K562 (cell line): ENCODE measurements around the gene MTPN. TPM values are rescaled to one million over a fixed set of nuclear protein-coding genes. Genes with fewer than 3 reads are reported as not detected.
A peak's percentile ranks its signal among the peaks of the same experiment; 100 is the strongest.

ENCODE experiments used
- ATF1 ChIP-seq, 2 experiments: fragments of 450-650 bp in 1 of 2; IDR thresholded peaks; 2 replicates each; pipeline ENCODE4 v1.6.1; 2016; ENCODE audit warnings: missing compliant biosample characterization in 1 of 2, missing genetic modification characterization in 1 of 2
- CHCHD3 ChIP-seq: fragments of 250-450 bp; sonication (Bioruptor Pico); IDR thresholded peaks from 2 replicates; pipeline ENCODE4 v2.1.2; 2022; ENCODE audit warnings: mild to moderate bottlenecking
- CHD2 ChIP-seq: IDR thresholded peaks from 2 replicates; pipeline ENCODE4 v1.6.1; 2011; ENCODE audit warnings: low read depth, low read length
- DPF2 ChIP-seq: fragments of 450-650 bp; IDR thresholded peaks from 2 replicates; pipeline ENCODE4 v1.6.1; 2016
- FOXK2 ChIP-seq, 2 experiments: fragments of 450-650 bp; IDR thresholded peaks in 1 of 2; conservative IDR thresholded peaks in 1 of 2; 2 replicates each; pipeline ENCODE4 v1.6.1; 2016; ENCODE audit warnings: low read depth in 2 of 2, mild to moderate bottlenecking in 1 of 2
- GTF2B ChIP-seq: IDR thresholded peaks from 2 replicates; pipeline ENCODE4 v1.6.1; 2011; ENCODE audit not compliant: insufficient read length; ENCODE audit errors: extremely low read depth
- PKNOX1 ChIP-seq: fragments of 450-650 bp; IDR thresholded peaks from 2 replicates; pipeline ENCODE4 v1.6.1; 2016
- SMC3 ChIP-seq: conservative IDR thresholded peaks from 2 replicates; pipeline ENCODE4 v1.6.1; 2011; ENCODE audit warnings: low read depth, low read length, improper control_type of control experiment; ENCODE audit not compliant: insufficient read depth
- SREBF2 ChIP-seq: sonication (generic); formaldehyde crosslinking; IDR thresholded peaks from 2 replicates; pipeline ENCODE4 v1.4.0; 2020; ENCODE audit warnings: mild to moderate bottlenecking, missing genetic modification reagents
- SRSF1 ChIP-seq: fragments of 200-400 bp; formaldehyde crosslinking; IDR thresholded peaks from 2 replicates; pipeline ENCODE4 v1.6.1; 2017; ENCODE audit warnings: mild to moderate bottlenecking, low read depth, low read length, moderate library complexity
- SRSF9 ChIP-seq: fragments of 200-400 bp; formaldehyde crosslinking; IDR thresholded peaks from 2 replicates; pipeline ENCODE4 v1.6.1; 2017; ENCODE audit warnings: low read depth, low read length, borderline replicate concordance
- TCF7L2 ChIP-seq: fragments of 150-350 bp; IDR thresholded peaks from 2 replicates; pipeline ENCODE4 v1.6.1; 2016; ENCODE audit warnings: low read depth, mild to moderate bottlenecking, low read length, moderate library complexity
- TGIF2 ChIP-seq: sonication (generic); formaldehyde crosslinking; IDR thresholded peaks from 2 replicates; pipeline ENCODE4 v1.8.1; 2022; ENCODE audit warnings: mild to moderate bottlenecking, missing genetic modification reagents, moderate library complexity
- THAP12 ChIP-seq: fragments of 250-450 bp; sonication (Bioruptor Pico); IDR thresholded peaks from 2 replicates; pipeline ENCODE4 v1.9.0; 2021; ENCODE audit warnings: mild to moderate bottlenecking, inconsistent platforms
- ZBTB11 ChIP-seq, 3 experiments: fragments of 200-800 bp in 1 of 3; fragments of 250-450 bp in 1 of 3; fragments of 450-650 bp in 1 of 3; sonication (Bioruptor Pico) in 1 of 3; sonication (Bioruptor generic) in 1 of 3; formaldehyde crosslinking in 1 of 3; IDR thresholded peaks; 2 replicates each; pipeline versions ENCODE4 v1.6.1 to v1.8.0; 2016 to 2022; ENCODE audit warnings: mild to moderate bottlenecking in 2 of 3, missing genetic modification characterization in 2 of 3, missing compliant biosample characterization in 1 of 3, moderate library complexity in 1 of 3
- ZNF217 ChIP-seq: sonication (generic); formaldehyde crosslinking; IDR thresholded peaks from 2 replicates; pipeline ENCODE4 v1.8.0; 2022; ENCODE audit warnings: mild to moderate bottlenecking, missing genetic modification reagents
- ZNF274 ChIP-seq: IDR thresholded peaks from 2 replicates; pipeline ENCODE4 v1.6.1; 2011; ENCODE audit warnings: low read depth, mild to moderate bottlenecking, low read length, moderate library complexity, borderline replicate concordance
- ZNF3 ChIP-seq: fragments of 250-450 bp; sonication (Bioruptor Pico); IDR thresholded peaks from 2 replicates; pipeline ENCODE4 v1.5.0; 2021; ENCODE audit warnings: mild to moderate bottlenecking, moderate library complexity
- polyA plus RNA-seq, 8 experiments: library from polyadenylated mRNA; depleted of rRNA in 4 of 8; stranded (reverse) in 5 of 8; unstranded in 3 of 8; fragments of >200 nt; fragmentation: Nextera tagmentation in 2 of 8; fragmentation: Illumina TruSeq in 1 of 8; extraction: Ambion mirVana in 2 of 8; extraction: Trizol in 1 of 8; gene quantifications; 2 replicates each; pipeline versions ENCODE4 v1.2.1 to v1.2.3, GENCODE V29; 2011 to 2014; ENCODE audit warnings: inconsistent platforms in 1 of 8, missing spikeins in 1 of 8
- total RNA-seq, 7 experiments: library from RNA; depleted of rRNA in 6 of 7; stranded (reverse); fragments of >200 nt in 6 of 7; fragmentation: Illumina TruSeq in 2 of 7; extraction: Trizol in 2 of 7; gene quantifications; 2 replicates each; pipeline versions ENCODE4 v1.2.1 to v1.2.3, GENCODE V29; 2011 to 2021; ENCODE audit warnings: low replicate concordance in 1 of 7
- TF ChIP-seq, protein P1 (sequence below): sonication (generic); formaldehyde crosslinking; IDR thresholded peaks from 2 replicates; pipeline ENCODE4 v1.8.0; 2022; ENCODE audit warnings: missing genetic modification reagents, mild to moderate bottlenecking, borderline replicate concordance

The MTPN gene
- total and polyA plus RNA-seq, 9 of the 15 experiments (the other 6 are each of a cell fraction or from before 2014, with no cell fraction given): 68.5 to 261 (median 156) TPM

DNA sequence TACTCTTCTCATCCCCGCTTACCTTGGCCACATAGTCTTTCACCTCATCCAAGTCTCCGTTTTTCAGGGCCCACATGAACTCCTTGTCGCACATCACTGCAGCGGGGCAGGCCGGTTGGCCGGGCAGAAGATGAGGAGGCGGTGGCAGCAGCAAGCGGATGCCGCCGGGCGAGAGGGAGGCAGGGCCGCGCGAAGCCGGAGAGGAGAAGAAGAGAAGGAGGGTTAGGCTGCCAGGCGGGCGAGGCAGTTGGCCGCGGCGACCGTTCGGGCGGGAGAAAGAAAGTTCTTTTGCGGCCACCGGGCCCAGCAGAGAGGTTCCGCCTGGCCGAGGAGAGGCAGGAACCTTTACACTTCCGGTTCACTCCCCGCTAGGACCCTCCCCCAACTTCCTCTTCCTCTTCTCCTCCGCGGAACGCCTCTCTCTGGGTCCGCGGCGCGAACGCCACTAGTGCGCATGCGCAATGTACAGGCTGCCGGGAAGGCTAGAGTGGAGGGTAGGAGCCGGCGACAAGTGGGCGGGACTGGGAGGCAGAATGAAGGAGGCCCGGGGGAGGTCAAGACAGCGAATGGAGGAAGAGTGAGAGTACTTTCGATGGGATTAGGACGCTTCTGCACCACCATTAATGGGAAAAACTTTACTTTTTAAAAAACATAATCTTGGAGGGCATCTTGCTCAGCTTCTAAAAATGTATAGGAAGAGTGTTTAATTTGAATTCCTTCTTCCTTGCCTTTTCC is at the start of gene MTPN (continued):
- peak in 1 of 3 experiments; percentile 93; a peak in 2 of 6 replicates for TF ChIP-seq ZBTB11 (CRISPR knock-in tag; IDR thresholded peaks at IDR 0.05)
- no peak for TF ChIP-seq CHCHD3
- TF ChIP-seq ZNF3 (CRISPR knock-in tag): no peak
- no peak for TF ChIP-seq SREBF2 (CRISPR knock-in tag)
- TF ChIP-seq GTF2B: no peak
- TF ChIP-seq PKNOX1: peak; percentile 77
- no peak for TF ChIP-seq ZNF274
- no peak; the same call in 1 of the 2 replicates for TF ChIP-seq TGIF2 (CRISPR knock-in tag)
- TF ChIP-seq ATF1 (CRISPR knock-in tag; IDR thresholded peaks at IDR 0.05): no peak
- TF ChIP-seq ATF1 (tag; IDR thresholded peaks at IDR 0.05): peak; percentile 86; the same call in 1 of the 2 replicates
- TF ChIP-seq CHD2: no peak
- TF ChIP-seq ZNF217 (CRISPR knock-in tag): no peak
- peak; percentile 74 for TF ChIP-seq DPF2
- peak; percentile 8 to 92; a peak in 3 of 4 replicates for TF ChIP-seq FOXK2 (conservative IDR thresholded peaks at IDR 0.05 in 1 of 2, IDR thresholded peaks at IDR 0.05 in 1 of 2; ENCODE audit: low read depth in 2 of 2)
- no peak for TF ChIP-seq SRSF1
- TF ChIP-seq, protein P1, sequence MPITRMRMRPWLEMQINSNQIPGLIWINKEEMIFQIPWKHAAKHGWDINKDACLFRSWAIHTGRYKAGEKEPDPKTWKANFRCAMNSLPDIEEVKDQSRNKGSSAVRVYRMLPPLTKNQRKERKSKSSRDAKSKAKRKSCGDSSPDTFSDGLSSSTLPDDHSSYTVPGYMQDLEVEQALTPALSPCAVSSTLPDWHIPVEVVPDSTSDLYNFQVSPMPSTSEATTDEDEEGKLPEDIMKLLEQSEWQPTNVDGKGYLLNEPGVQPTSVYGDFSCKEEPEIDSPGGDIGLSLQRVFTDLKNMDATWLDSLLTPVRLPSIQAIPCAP: no peak
- TF ChIP-seq SMC3: no peak
- no peak for TF ChIP-seq SRSF9
- TF ChIP-seq THAP12 (CRISPR knock-in tag): no peak; the same call in none of the 2 replicates
- TF ChIP-seq TCF7L2: peak; percentile 73
